ENCODE measurements around the gene HMGN3.

DNA sequence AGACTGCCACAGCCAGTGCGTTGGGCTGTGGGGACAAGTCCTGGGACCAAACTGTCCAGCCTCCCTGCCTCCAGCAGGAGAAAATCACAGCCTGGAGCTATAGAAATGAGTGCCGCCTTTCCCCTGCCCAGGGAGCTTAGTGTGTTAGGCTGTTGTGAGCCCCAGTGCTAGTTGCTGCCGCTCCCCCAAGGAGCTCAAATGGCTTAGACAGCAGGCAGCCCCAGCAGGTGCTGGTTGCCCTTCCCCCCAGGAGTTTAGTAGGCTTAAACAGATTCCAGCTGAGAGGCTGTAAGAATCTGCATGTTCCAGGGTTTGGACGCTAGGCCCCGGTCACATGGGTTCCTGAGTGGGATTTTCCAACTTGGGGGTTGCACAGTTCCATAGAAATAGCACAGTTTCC lies 27.2 kb upstream of the HMGN3 start:
- TF ChIP-seq, protein P1, sequence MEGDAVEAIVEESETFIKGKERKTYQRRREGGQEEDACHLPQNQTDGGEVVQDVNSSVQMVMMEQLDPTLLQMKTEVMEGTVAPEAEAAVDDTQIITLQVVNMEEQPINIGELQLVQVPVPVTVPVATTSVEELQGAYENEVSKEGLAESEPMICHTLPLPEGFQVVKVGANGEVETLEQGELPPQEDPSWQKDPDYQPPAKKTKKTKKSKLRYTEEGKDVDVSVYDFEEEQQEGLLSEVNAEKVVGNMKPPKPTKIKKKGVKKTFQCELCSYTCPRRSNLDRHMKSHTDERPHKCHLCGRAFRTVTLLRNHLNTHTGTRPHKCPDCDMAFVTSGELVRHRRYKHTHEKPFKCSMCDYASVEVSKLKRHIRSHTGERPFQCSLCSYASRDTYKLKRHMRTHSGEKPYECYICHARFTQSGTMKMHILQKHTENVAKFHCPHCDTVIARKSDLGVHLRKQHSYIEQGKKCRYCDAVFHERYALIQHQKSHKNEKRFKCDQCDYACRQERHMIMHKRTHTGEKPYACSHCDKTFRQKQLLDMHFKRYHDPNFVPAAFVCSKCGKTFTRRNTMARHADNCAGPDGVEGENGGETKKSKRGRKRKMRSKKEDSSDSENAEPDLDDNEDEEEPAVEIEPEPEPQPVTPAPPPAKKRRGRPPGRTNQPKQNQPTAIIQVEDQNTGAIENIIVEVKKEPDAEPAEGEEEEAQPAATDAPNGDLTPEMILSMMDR (IDR thresholded peaks at IDR 0.05), result no peak
- TF ChIP-seq, protein P2, sequence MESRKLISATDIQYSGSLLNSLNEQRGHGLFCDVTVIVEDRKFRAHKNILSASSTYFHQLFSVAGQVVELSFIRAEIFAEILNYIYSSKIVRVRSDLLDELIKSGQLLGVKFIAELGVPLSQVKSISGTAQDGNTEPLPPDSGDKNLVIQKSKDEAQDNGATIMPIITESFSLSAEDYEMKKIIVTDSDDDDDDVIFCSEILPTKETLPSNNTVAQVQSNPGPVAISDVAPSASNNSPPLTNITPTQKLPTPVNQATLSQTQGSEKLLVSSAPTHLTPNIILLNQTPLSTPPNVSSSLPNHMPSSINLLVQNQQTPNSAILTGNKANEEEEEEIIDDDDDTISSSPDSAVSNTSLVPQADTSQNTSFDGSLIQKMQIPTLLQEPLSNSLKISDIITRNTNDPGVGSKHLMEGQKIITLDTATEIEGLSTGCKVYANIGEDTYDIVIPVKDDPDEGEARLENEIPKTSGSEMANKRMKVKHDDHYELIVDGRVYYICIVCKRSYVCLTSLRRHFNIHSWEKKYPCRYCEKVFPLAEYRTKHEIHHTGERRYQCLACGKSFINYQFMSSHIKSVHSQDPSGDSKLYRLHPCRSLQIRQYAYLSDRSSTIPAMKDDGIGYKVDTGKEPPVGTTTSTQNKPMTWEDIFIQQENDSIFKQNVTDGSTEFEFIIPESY (IDR thresholded peaks at IDR 0.05; ENCODE audit: borderline replicate concordance, low read depth), result no peak
